ENCODE results near the gene ZBTB7C. TPM values are rescaled to one million over a fixed set of nuclear protein-coding genes. Genes with fewer than 3 reads are reported as not detected.

The ZBTB7C gene
- total and polyA plus RNA-seq, 2 of the 4 experiments (the other 2 are of a cell fraction) = not detected

DNA sequence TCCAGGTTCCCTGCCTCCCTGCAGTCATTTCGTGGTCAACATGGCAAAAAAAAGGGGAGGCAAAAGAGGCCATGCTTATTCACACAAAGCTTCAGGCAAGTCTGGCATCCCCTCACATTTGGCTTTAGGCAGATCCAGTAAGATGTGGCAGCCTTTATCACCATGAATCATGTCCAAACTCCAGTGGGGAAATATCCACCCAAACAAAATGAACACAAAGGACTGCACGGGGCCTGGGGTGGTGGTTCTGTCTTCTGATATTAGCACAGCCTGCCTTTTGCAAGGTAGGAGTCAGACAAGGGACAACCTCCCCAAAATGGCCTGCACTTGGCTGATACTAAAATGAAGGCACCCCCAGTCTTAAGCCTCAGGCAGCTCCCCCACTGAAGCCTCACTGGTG is 129.9 kb downstream of the ZBTB7C start:
- H4K5ac ChIP-seq (ENCODE audit: low read depth, low read length) = no peak overlapping the region
- ATAC-seq (ENCODE audit: low read depth) (no peak), DNase-seq (no peak)
- no peak overlapping the region for H2BK120ac ChIP-seq (ENCODE audit: low read depth, low read length)
- no peaks in the 10 kb centered on the region for H4K20me1 ChIP-seq (ENCODE audit: insufficient read depth, low read length)
- H3K27ac ChIP-seq (ENCODE audit: insufficient read depth, low read length) = no peak overlapping the region
- in situ Hi-C loops (cut with MboI; ENCODE audit: low sequenced_read_pairs) = no loop called here
- no TSS peak for BruUV-seq (replicated peaks)
- no peak overlapping the region for H3K9ac ChIP-seq (ENCODE audit: low read depth, low read length)
- no peak overlapping the region for H3K4me2 ChIP-seq (ENCODE audit: low read depth, low read length)
- H3K14ac ChIP-seq (replicated peaks; ENCODE audit: low read depth, low read length) = no peak overlapping the region
- no peak overlapping the region for H2BK5ac ChIP-seq (ENCODE audit: low read depth, low read length, poor library complexity, severe bottlenecking)
- no peak overlapping the region for H2AK9ac ChIP-seq (replicated peaks; ENCODE audit: low read depth, low read length, poor library complexity)
- no peaks in the 10 kb centered on the region for H3K27me3 ChIP-seq (ENCODE audit: control insufficient read depth, insufficient read depth, low read length)
- no peak overlapping the region for H2BK20ac ChIP-seq (ENCODE audit: low read depth, low read length)
- H3K18ac ChIP-seq (ENCODE audit: low read depth, low read length) = no peak overlapping the region
- no peak for TF ChIP-seq CHD1 (IDR thresholded peaks at IDR 0.05; ENCODE audit: low read depth, low read length)
- TF ChIP-seq, protein P1, sequence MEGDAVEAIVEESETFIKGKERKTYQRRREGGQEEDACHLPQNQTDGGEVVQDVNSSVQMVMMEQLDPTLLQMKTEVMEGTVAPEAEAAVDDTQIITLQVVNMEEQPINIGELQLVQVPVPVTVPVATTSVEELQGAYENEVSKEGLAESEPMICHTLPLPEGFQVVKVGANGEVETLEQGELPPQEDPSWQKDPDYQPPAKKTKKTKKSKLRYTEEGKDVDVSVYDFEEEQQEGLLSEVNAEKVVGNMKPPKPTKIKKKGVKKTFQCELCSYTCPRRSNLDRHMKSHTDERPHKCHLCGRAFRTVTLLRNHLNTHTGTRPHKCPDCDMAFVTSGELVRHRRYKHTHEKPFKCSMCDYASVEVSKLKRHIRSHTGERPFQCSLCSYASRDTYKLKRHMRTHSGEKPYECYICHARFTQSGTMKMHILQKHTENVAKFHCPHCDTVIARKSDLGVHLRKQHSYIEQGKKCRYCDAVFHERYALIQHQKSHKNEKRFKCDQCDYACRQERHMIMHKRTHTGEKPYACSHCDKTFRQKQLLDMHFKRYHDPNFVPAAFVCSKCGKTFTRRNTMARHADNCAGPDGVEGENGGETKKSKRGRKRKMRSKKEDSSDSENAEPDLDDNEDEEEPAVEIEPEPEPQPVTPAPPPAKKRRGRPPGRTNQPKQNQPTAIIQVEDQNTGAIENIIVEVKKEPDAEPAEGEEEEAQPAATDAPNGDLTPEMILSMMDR (conservative IDR thresholded peaks at IDR 0.05; ENCODE audit: low read depth, low read length) = no peak
- no peak for TF ChIP-seq MAFK (IDR thresholded peaks at IDR 0.05; ENCODE audit: low read depth, low read length)
- no peak for TF ChIP-seq RFX5 (IDR thresholded peaks at IDR 0.05; ENCODE audit: low read depth, low read length)
- no peak for TF ChIP-seq BHLHE40 (IDR thresholded peaks at IDR 0.05; ENCODE audit: low read depth, low read length)
- TF ChIP-seq MXI1 (IDR thresholded peaks at IDR 0.05; ENCODE audit: borderline replicate concordance, low read depth, low read length) = no peak
- no peak for TF ChIP-seq CEBPB (IDR thresholded peaks at IDR 0.05; ENCODE audit: low read depth, low read length)
- TF ChIP-seq NFE2L2 (IDR thresholded peaks at IDR 0.05; ENCODE audit: low read depth, low read length) = no peak
- TF ChIP-seq SMC3 (IDR thresholded peaks at IDR 0.05; ENCODE audit: low read depth, low read length) = no peak
- TF ChIP-seq, protein P2, sequence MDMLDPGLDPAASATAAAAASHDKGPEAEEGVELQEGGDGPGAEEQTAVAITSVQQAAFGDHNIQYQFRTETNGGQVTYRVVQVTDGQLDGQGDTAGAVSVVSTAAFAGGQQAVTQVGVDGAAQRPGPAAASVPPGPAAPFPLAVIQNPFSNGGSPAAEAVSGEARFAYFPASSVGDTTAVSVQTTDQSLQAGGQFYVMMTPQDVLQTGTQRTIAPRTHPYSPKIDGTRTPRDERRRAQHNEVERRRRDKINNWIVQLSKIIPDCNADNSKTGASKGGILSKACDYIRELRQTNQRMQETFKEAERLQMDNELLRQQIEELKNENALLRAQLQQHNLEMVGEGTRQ (IDR thresholded peaks at IDR 0.05; ENCODE audit: low read depth, low read length) = no peak
- no peak for TF ChIP-seq FOS (IDR thresholded peaks at IDR 0.05; ENCODE audit: low read depth, low read length)
- no peak for TF ChIP-seq MAZ (IDR thresholded peaks at IDR 0.05; ENCODE audit: borderline replicate concordance, low read depth, low read length)
- TF ChIP-seq POLR2A (IDR thresholded peaks at IDR 0.05; ENCODE audit: low read depth, low read length) = no peak
- no peak for TF ChIP-seq RAD21 (IDR thresholded peaks at IDR 0.05; ENCODE audit: low read length)
- TF ChIP-seq, protein P3, sequence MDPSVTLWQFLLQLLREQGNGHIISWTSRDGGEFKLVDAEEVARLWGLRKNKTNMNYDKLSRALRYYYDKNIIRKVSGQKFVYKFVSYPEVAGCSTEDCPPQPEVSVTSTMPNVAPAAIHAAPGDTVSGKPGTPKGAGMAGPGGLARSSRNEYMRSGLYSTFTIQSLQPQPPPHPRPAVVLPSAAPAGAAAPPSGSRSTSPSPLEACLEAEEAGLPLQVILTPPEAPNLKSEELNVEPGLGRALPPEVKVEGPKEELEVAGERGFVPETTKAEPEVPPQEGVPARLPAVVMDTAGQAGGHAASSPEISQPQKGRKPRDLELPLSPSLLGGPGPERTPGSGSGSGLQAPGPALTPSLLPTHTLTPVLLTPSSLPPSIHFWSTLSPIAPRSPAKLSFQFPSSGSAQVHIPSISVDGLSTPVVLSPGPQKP (IDR thresholded peaks at IDR 0.05; ENCODE audit: borderline replicate concordance, low read depth, low read length) = no peak
- TF ChIP-seq RCOR1 (IDR thresholded peaks at IDR 0.05; ENCODE audit: insufficient replicate concordance, low read length) = no peak
- CTCF ChIA-PET = no interaction called here
- H3K23ac ChIP-seq (ENCODE audit: low read depth, low read length) = no peak overlapping the region
- no peaks in the 10 kb centered on the region for H3K79me1 ChIP-seq (ENCODE audit: low read depth in 1 of 2, low read length in 2 of 2)
- no peaks in the 10 kb centered on the region for H3K4me1 ChIP-seq (ENCODE audit: control insufficient read depth, insufficient read depth, low read length)
- intact Hi-C loops (cut with micrococcal nuclease) = no loop called here
- no peak overlapping the region for H3K56ac ChIP-seq (ENCODE audit: extremely low read depth, insufficient read depth, low read length)
- H3K9me3 ChIP-seq (ENCODE audit: control insufficient read depth, insufficient read depth, low read length) = no peaks in the 10 kb centered on the region
- H3K4ac ChIP-seq (ENCODE audit: low read depth, low read length) = no peak overlapping the region
- no peak overlapping the region for H3K4me3 ChIP-seq (ENCODE audit: insufficient read depth, low read depth, low read length)
- H4K8ac ChIP-seq (ENCODE audit: low read depth in 2 of 2, low read length in 2 of 2) = no peak overlapping the region
- POLR2A ChIA-PET (ENCODE audit: unreplicated experiment) = no interaction called here
- H2BK15ac ChIP-seq (ENCODE audit: low read depth, low read length) = no peak overlapping the region
- no peaks in the 10 kb centered on the region for H3K9me1 ChIP-seq (ENCODE audit: insufficient read depth, low read length)
- H2AK5ac ChIP-seq (ENCODE audit: low read depth, low read length) = no peak overlapping the region
- H2AFZ ChIP-seq (replicated peaks; ENCODE audit: low read length, poor library complexity) = no peak overlapping the region
- no peaks in the 10 kb centered on the region for H3K36me3 ChIP-seq (ENCODE audit: control insufficient read depth, insufficient read depth, low read length)
- no peak overlapping the region for H4K91ac ChIP-seq (ENCODE audit: insufficient read depth, low read depth, low read length)
- WGBS, 2 experiments (ENCODE audit: extremely low coverage in 2 of 2, insufficient read length in 1 of 2) = no CpG with 5 or more reads among the region's 2 CpGs
- dilution Hi-C loops (cut with HindIII; ENCODE audit: low sequenced_read_pairs, unreplicated experiment) = no loop called here
